ENCODE data around the gene SERPINB12.

The SERPINB12 gene

DNA sequence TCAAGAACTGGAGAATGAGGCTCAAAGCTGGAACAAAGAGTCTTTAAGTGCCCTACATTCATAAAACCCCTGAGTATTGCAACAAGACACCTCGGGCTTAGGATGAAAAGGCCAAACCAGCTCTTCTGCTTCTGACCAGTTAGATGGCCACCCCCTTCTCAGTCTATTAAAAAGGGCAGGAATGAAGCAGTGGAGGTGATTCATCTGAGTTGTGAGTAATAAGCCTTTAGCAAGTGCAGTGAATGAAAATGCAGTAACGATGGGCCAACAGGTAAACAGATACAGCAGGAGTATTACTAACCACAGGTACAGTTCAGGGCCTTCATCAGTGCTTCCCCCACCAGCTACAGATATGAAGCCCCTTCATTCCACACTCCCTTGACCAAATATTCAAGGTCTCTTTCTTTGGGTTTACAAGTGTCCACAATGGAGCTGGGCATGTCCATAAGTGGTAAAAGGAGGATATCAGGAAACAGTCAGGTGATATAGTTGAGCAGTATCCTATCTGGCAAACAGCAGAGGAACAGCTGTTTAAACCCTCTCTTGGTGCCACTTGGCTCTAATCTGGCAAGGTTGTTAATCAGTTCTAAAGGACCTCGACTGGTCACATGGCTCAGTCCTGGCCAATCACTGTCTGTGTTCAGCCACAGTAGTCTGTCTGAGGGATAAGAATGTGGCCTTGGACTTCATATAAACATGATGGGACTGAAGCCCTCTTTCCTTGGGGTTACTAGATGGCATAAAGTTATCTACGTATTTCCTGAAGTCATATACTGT, 62.8 kb downstream of the SERPINB12 start:
- DNase-seq = no peak

GRCh38 chr18:63606526-63606925, 64.4 kb downstream of the SERPINB12 start:
- DNase-seq = no peak

GRCh38 chr18:63613420-63613819, 71.3 kb downstream of the SERPINB12 start:
- DNase-seq = no peak

GRCh38 chr18:63617049-63617914, 75.1 kb downstream of the SERPINB12 start:
- DNase-seq = no peak

- DNase-seq = no peak
These were observed 75.7 kb downstream of the SERPINB12 start for GRCh38 chr18:63617915-63618234.

All from activated gamma-delta T cell treated with Interleukin-2 at 50 U/mL for 16 hours (primary cell).